Stimulated activated CD4-positive, alpha-beta T cell treated with anti-CD3 and anti-CD28 coated beads, Interleukin-15, amount 100 ng/mL, for 1 hour (primary cell): ENCODE results near the gene CAST.

ENCODE experiments used
- DNase-seq, 2 donors: peaks; one replicate each; pipeline ENCODE4 v3.0.0-alpha.2; 2020; ENCODE audit warnings: low read depth in 1 of 2, low spot score in 1 of 2

The CAST gene

DNA sequence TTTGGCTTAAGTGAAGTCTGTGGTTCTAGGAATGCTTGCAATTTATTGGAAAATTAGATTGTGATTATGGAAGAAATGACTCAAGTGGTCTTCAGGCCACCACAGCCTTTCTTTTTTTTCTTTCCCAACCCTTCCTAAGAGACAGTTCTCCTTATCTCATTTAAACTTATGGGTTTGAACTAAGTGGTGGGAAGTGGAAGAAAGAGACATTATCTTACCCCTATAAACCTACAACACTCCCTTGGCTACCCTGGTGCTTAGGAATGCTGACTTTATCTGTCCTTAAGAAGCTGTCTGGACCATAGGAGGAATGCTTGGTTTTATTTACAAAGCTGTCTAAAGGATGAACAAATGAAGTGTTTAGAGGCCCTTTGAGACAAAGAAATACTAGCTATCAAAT is 150.7 kb downstream of the CAST start:
- DNase-seq, result no peak

DNA sequence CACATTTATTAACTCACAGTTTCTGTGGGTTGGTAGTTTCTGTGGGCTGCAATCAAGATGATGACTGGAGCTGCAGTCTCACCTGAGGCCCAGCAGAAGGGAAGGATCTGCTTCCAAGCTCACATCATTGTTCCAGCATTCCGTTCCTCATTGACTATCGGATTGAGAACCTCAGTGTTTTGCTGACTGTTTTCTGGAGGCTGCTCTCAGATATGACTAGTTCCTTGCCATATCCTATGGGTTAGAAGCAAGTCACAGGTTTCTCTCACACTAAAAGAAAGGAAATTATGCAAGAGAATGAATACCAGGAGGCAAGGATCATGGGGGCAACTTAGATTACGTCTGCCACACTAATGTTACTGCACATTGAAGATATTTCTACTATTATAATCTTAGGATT is 151.9 kb downstream of the CAST start:
- no peak for DNase-seq

DNA sequence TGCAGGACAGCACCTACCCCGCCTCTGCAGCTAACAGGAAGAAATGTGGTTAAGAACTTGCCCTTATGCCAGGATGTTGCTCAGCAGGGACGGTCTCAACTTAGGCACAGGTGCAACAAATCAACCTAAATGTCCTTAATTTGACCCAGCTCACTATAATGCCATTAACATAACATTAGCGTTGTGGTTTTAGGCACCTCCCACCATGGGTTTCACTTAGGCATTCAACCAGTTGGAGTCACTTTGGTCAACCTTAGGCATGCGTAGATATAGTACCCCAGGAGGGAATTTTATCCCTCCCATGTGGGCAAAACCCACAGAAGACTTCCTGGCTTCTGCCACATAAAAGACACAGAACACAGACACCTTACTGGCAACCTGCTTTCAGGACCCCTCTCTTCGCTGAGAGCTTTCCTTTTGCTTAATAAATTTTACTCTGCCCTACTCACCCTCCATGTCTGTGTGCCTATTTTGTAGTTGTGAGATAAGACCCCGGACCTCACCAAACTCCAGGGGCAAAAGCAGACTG is 154.3 kb downstream of the CAST start:
- peak in 1 of 2 donors; percentile 32 for DNase-seq

DNA sequence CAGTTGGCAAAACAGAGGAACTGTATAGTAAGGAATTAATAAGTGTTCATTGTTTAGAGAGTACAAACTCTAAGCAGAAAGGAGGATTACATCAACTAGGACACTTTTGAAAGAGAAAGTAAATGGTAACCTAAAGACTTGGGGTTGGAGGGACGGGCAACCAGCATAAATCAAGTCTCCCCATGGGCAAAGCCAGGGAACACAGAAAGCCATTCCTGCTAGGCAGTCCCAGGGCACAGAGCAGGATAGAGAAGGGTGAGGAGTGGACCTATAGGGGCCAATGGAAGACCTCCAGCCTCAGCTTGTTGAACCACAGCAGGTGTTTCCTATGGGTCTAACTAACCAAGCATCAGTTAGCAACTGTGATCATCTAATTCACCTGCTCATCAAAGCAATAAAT is 154.8 kb downstream of the CAST start:
- DNase-seq, result no peak

DNA sequence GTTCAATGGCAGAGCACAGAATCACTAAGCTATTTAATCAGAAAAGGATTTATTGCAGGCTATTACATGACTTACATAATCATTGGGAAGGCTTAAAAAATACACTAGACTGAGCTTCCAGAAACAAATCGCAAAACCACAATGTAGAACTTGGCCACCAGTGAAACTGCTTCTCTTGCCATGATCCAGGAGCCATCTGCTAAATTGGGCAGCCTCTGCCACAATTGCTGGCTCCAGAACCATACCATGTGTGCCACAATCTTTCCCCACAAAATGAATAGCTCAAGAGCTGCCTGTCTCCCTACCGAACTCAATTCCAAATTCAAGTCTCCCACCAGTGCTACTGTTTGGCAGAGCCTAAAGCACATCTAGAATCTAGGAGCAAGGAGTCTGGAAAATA is 155.3 kb downstream of the CAST start:
- no peak for DNase-seq

DNA sequence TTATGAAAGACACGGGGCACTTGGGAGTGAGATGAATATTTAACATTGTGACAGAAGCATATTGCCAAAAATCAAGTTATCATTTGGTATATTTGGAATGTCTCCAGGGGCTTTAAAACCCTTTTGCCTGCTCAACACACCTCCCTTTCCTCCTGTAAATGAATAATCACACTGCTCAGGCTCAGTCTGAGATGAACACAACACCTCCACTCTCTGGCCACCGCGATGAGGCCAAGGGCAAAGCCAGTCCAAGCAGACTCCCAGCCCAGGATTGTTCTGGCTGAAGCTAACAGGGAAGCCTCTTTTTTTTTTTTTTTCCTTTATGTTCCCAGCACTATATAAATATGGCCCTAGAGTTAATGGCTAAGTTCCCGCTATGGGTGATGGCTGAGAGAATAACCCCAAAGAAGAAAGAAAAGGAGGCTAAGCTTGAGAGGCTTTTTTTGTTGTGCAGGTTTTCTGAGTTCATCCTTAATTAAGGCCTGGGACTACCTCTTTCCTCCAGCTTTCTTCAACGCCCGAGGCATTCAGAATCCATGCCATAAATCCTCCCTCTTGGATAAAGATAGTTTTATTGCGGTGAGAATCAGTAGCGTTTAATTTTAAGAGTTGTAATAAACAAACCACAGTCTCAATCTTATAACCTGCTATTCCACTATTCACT is 156.1 kb downstream of the CAST start:
- no peak for DNase-seq

DNA sequence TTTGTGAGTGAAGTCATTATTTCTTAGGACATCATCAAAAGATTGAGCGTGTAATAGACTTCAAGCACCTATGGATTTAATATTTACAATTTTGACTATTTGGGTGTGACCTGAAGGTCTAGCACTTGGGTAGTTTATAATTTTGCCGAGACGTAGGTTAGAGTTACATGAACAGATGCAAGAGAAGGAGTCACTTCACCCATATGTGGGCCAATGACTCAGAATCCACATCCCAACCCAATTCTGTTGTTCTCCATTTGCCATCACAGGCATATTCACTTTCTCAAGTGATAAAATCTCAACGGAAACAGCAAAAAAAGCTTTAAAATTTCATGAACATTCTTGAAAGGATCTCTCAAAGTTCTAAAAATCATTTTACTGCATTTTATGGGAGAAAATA is 157.6 kb downstream of the CAST start:
- DNase-seq, result no peak

- DNase-seq, result no peak
Measured at GRCh38 chr5:96821260-96821916, 159.2 kb downstream of the CAST start.

GRCh38 chr5:96822686-96823459 is 160.7 kb downstream of the CAST start:
- DNase-seq, result no peak

GRCh38 chr5:96823900-96824380 is 161.8 kb downstream of the CAST start:
- no peak for DNase-seq
